Ishikawa (cell line): ENCODE data around the gene NFIB.

Source experiments
- EGR1 ChIP-seq: IDR thresholded peaks from 2 replicates; pipeline ENCODE4 v1.6.1; 2012
- EP300 ChIP-seq: IDR thresholded peaks from 2 replicates; pipeline ENCODE4 v1.6.1; 2012; ENCODE audit warnings: borderline replicate concordance
- FOXM1 ChIP-seq: IDR thresholded peaks from 2 replicates; pipeline ENCODE4 v1.6.1; 2012; ENCODE audit warnings: low read depth, borderline replicate concordance
- MAX ChIP-seq: IDR thresholded peaks from 2 replicates; pipeline ENCODE4 v1.6.1; 2012
- NFIC ChIP-seq: IDR thresholded peaks from 2 replicates; pipeline ENCODE4 v1.6.1; 2012
- RAD21 ChIP-seq: IDR thresholded peaks from 2 replicates; pipeline ENCODE4 v1.6.1; 2012; ENCODE audit warnings: low read depth
- REST ChIP-seq: IDR thresholded peaks from 2 replicates; pipeline ENCODE4 v1.6.1; 2012; ENCODE audit warnings: low read depth, mild to moderate bottlenecking
- TAF1 ChIP-seq: IDR thresholded peaks from 2 replicates; pipeline ENCODE4 v1.6.1; 2012; ENCODE audit warnings: low read depth, mild to moderate bottlenecking
- TCF12 ChIP-seq: IDR thresholded peaks from 2 replicates; pipeline ENCODE4 v1.6.1; 2012; ENCODE audit warnings: low read depth
- TEAD4 ChIP-seq: IDR thresholded peaks from 2 replicates; pipeline ENCODE4 v1.6.1; 2012
- USF1 ChIP-seq: IDR thresholded peaks from 2 replicates; pipeline ENCODE4 v1.6.1; 2012
- YY1 ChIP-seq: IDR thresholded peaks from 2 replicates; pipeline ENCODE4 v1.6.1; 2012; ENCODE audit warnings: low read depth
- ZBTB7A ChIP-seq: IDR thresholded peaks from 2 replicates; pipeline ENCODE4 v1.6.1; 2012; ENCODE audit warnings: low read depth

GRCh38 chr9:14293801-14294200 is 20.1 kb downstream of the NFIB start:
- TF ChIP-seq FOXM1 (no peak), TEAD4 (no peak), EP300 (no peak), NFIC (no peak), YY1 (no peak), ZBTB7A (no peak), RAD21 (no peak), TCF12 (no peak), TAF1 (no peak), USF1 (no peak), MAX (no peak), EGR1 (no peak), REST (no peak)
